Inflammatory macrophage treated with lipopolysaccharide for 1 hour (primary cell): ENCODE measurements around the gene HIGD2A.
A peak's percentile ranks its signal among the peaks of the same experiment; 100 is the strongest.

Experiments used
- DNase-seq, 2 donors: peaks; one replicate each; pipeline ENCODE4 v3.0.0-alpha.2; 2020 to 2022

The HIGD2A gene

GRCh38 chr5:176418251-176418650 is 29.7 kb downstream of the HIGD2A start:
- DNase-seq: no peak

GRCh38 chr5:176420086-176420485 is 31.5 kb downstream of the HIGD2A start:
- no peak for DNase-seq

- no peak for DNase-seq
These were observed 32.5 kb downstream of the HIGD2A start for GRCh38 chr5:176420972-176421544.

DNA sequence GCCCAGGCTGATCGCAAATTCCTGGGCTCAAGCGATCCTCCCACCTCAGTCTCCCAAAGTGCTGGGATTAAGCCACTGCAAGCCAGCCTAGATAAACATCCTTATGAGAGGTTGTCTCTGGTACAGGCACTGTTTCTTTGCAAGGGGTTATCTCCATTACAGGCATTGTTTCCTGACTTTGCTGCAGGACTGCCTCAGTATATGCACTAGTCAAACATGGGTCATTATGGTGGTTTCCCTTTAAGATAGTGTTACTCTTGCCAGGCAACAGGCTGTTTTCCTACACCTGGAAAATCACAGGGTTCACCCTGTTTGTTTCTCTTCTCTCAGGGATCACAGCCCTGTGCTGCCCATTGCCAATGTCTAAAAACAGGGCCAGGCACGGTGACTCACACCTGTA is 35.6 kb downstream of the HIGD2A start:
- DNase-seq: no peak

GRCh38 chr5:176425138-176425537 is 36.6 kb downstream of the HIGD2A start:
- no peak for DNase-seq

- DNase-seq: no peak
These were observed 37.2 kb downstream of the HIGD2A start for GRCh38 chr5:176425791-176426190.

DNA sequence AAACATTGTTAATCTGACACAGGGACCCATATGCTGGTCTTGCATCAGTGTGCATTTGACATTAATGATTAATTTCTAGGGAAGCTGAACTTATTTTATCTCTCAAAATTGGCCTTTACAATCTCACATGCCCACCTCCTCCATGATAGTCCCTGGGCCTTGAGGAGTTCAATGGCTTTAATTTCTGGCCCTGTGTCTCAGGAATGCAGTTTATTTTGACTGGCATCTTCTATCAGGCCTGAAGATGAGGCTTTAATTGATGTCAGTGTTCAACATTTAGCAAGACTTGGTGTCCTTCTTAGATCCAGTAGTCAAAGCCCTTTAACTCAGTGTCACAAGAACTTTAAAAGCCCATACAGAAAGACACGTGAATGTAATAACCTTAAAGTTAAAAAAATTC is 38.3 kb downstream of the HIGD2A start:
- no peak for DNase-seq

DNA sequence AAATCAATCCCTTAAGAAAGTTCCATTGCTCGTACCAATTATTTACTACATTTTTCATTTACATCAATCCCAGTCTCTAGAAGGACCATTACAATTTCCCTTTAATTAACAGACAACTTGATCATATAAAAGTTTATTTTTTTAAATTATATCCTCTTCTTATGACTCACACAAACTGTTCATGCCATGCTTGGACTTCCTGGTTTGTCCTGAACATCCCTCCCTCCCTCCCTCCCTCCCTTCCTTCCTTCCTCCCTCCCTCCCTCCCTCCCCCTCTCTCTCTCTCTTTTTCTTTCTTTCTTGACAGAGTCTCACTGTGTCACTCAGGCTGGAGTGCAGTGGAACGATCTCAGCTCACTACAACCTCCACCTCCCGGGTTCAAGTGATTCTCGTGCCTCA is 39.4 kb downstream of the HIGD2A start:
- no peak for DNase-seq

DNA sequence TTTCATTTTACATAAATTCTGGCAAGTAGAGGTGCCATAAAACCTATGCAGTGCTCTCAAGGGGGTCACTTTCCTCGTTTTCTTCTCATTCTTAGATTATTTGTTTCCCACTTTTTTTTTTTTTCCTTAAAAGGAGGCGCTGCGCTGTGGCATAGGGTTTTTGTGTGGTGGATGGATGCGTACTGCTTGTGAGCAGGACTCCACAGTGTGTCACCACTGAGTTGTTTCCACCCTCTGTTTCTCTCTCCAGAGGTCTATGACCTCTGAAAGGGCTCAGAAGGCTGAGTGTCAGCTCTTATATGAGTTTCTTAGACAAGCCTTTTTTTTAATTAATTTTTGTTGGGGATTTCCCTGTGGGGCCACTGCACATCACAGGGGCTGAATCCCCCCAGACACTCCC is 41.4 kb downstream of the HIGD2A start:
- no peak for DNase-seq

DNA sequence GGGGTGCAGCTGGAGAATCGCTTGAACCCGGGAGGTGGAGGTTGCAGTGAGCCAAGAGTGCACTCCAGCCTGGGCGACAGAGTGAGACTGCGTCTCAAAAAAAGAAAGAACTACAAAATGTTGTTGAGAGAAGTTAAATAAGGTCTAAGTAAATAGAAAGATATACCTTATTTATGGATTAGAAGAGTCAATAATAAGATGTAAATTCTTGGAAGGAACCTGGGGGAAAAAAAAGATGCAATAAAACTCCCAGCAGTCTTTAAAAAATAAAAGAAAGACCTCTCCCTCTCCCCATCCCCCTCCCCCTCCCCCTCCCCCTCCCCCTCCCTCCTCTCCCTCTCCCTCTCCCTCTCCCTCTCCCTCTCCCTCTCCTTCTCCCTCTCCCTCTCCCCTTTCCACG is 44.2 kb downstream of the HIGD2A start:
- DNase-seq: no peak

- DNase-seq: peak in 1 of 2 donors; percentile 31
These were observed 48.1 kb downstream of the HIGD2A start for GRCh38 chr5:176436656-176437055.

DNA sequence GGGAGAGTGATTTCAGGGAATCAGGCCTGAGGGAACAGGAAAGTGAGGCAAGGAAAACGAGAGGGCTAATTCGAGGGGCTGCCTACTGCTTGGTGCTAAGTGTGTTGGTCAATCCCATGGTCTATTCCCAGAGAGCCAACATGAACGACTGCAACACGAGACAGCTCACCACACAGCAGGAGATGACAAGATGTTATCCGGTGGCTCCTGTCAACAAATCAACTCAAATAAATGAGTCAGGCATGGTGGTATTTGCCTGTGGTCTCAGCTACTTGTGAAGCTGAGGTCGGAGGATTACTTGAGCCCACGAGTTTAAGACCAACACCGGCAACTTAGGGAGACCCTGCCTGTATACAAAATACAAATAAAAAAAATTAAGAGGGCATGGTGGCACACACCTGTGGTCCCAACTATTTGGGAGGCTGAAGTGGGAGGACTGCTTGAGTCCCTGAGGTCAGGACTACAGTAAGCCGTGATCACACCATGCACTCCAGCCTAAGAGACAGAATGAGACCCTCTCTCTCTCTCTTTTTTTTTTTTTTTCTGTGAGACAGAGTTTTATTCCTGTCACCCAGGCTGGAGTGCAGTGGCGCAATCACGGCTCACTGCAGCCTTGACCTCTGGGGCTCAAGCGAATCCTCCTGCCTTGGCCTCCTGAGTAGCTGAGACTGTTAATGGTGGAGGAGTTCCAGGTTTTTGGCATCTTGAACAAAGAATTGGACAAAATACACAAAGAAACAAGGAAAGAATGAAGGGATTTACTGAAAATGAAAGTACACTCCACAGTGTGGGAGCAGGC is 50.6 kb downstream of the HIGD2A start:
- DNase-seq: no peak
